Smooth muscle cell (in vitro differentiated cells): Measurements from ENCODE around the gene GPR137B. TPM values are rescaled to one million over a fixed set of nuclear protein-coding genes. Genes with fewer than 3 reads are reported as not detected.

Experiments
- DNase-seq: peaks from one replicate; lab custom pipeline; 2025; ENCODE audit not compliant: unreplicated experiment; lab: John Stamatoyannopoulos, UW
- H2AFZ ChIP-seq: fragments of 200-600 bp; sonication (generic); 2 replicates; pipeline ENCODE4 v1.6.0; 2016; ENCODE audit warnings: antibody characterized with exemption, low read depth, mild to moderate bottlenecking
- H3F3A ChIP-seq: fragments of 200-600 bp; sonication (generic); 2 replicates; pipeline ENCODE4 v1.6.0; 2017; ENCODE audit warnings: antibody characterized with exemption, low read depth
- H3K27ac ChIP-seq: fragments of 200-600 bp; sonication (generic); 2 replicates; pipeline ENCODE4 v1.5.1; 2016; ENCODE audit warnings: low read depth, mild to moderate bottlenecking
- H3K27me3 ChIP-seq: fragments of 200-600 bp; sonication (generic); 2 replicates; pipeline ENCODE4 v1.6.1; 2016; ENCODE audit warnings: low read depth, mild to moderate bottlenecking
- H3K36me3 ChIP-seq: fragments of 200-600 bp; sonication (generic); 2 replicates; pipeline ENCODE4 v1.5.1; 2016; ENCODE audit warnings: low read depth
- H3K4me1 ChIP-seq: fragments of 200-600 bp; sonication (generic); 2 replicates; pipeline ENCODE4 v1.5.1; 2016; ENCODE audit warnings: low read depth
- H3K4me2 ChIP-seq: fragments of 200-600 bp; sonication (generic); 2 replicates; pipeline ENCODE4 v1.6.0; 2016; ENCODE audit warnings: mild to moderate bottlenecking
- H3K4me3 ChIP-seq: fragments of 200-600 bp; sonication (generic); 2 replicates; pipeline ENCODE4 v1.5.1; 2016; ENCODE audit warnings: mild to moderate bottlenecking
- H3K79me2 ChIP-seq: fragments of 200-600 bp; sonication (generic); 2 replicates; pipeline ENCODE4 v1.6.0; 2016; ENCODE audit warnings: low read depth, mild to moderate bottlenecking
- H3K9ac ChIP-seq: fragments of 200-600 bp; sonication (generic); 2 replicates; pipeline ENCODE4 v1.6.0; 2016; ENCODE audit warnings: low read depth
- H3K9me3 ChIP-seq: fragments of 200-600 bp; sonication (generic); replicated peaks from 2 replicates; pipeline ENCODE4 v1.5.1; 2016; ENCODE audit warnings: low read depth
- H4K20me1 ChIP-seq: fragments of 200-600 bp; sonication (generic); 2 replicates; pipeline ENCODE4 v1.6.0; 2016; ENCODE audit warnings: low read depth
- CTCF ChIP-seq: fragments of 200-600 bp; sonication (generic); IDR thresholded peaks from 2 replicates; pipeline ENCODE4 v1.5.1; 2017; ENCODE audit warnings: borderline replicate concordance, mild to moderate bottlenecking, antibody characterized with exemption; ENCODE audit not compliant: insufficient read depth, poor library complexity, severe bottlenecking
- WGBS: methylation state at CpG from one replicate; pipeline ENCODE4 v1.1.7; 2016; ENCODE audit warnings: low lambda C conversion rate; 5-methylcytosine and 5-hydroxymethylcytosine counted together
- polyA plus RNA-seq: library from polyadenylated mRNA; unstranded; fragments of >200 nt; fragmentation: Nextera tagmentation; extraction: Ambion mirVana; gene quantifications from 2 replicates; pipeline ENCODE4 v1.2.1, GENCODE V29; 2016
- total RNA-seq: library from RNA; depleted of rRNA; stranded (reverse); fragments of >200 nt; gene quantifications from 2 replicates; pipeline ENCODE4 v1.2.3, GENCODE V29; 2014

Gene GPR137B
- total and polyA plus RNA-seq, 2 experiments from 2014 or later, result 16.2 to 17.7 TPM

DNA sequence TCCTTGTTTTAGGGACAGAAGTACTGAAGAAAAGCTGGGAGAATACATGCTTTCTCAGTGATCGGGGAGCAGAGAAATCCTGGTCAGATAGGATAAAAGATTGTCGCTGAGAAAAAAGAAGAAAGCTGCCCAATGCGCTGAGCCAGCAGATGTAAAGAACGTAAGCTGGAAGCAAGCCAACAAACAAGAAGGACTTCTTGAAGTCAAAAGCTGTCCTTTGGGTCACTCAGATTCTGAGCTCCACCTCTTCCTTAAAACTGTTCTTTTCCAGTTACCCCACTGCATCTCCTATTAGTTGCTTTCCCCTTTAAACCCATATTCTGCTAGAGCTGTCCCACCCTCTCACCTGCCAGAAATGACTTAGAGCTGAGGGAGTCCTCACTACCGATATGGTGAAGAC is 64.8 kb downstream of the GPR137B start:
- Histone ChIP-seq H3K36me3 (no peaks in the 10 kb centered on the region), H3K79me2 (no peaks in the 10 kb centered on the region), H2AFZ (no peak overlapping the region), H3K9ac (no peak overlapping the region), H3K4me1 (peaks cover 18% of the 10 kb centered on the region), H3F3A (no peaks in the 10 kb centered on the region), H3K9me3 (peaks cover 5% of the 10 kb centered on the region), H3K27ac (no peak overlapping the region), H3K4me2 (no peak overlapping the region), H3K27me3 (no peaks in the 10 kb centered on the region), H4K20me1 (no peaks in the 10 kb centered on the region), H3K4me3 (no peak overlapping the region)
- 63% methylated on average over 5 of the region's 5 CpGs for WGBS
- TF ChIP-seq CTCF, result no peak
- no peak for DNase-seq

DNA sequence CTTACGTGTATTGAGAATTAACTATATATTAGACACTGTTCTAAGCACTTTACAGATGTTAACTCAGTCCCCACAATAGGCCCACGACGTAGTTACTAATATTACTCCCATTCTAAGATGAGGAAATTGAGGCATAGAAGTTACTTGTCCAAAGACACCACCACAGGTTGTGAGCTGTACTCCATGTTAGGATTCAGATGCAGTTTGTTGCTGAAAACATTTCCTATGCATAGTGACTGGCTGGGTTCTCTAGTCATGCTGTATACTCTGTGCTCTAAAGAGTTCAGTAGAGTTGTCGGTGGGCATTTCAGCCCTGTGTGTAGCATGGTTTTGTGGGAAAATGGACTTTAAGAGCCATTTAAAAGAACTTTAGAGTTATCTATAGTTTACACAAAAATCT is 65.2 kb downstream of the GPR137B start:
- peaks cover 5% of the 10 kb centered on the region for H3K9me3 ChIP-seq
- H3K4me1 ChIP-seq, result peaks cover 18% of the 10 kb centered on the region
- H3K27me3 ChIP-seq, result no peaks in the 10 kb centered on the region
- no peaks in the 10 kb centered on the region for H4K20me1 ChIP-seq
- H3K4me3 ChIP-seq, result no peak overlapping the region
- no peak overlapping the region for H3K27ac ChIP-seq
- TF ChIP-seq CTCF, result no peak
- H3K4me2 ChIP-seq, result no peak overlapping the region
- 97% methylated on average over 4 of the region's 4 CpGs for WGBS
- H2AFZ ChIP-seq, result no peak overlapping the region
- no peaks in the 10 kb centered on the region for H3K79me2 ChIP-seq
- H3F3A ChIP-seq, result no peaks in the 10 kb centered on the region
- no peak for DNase-seq
- H3K36me3 ChIP-seq, result no peaks in the 10 kb centered on the region
- no peak overlapping the region for H3K9ac ChIP-seq

DNA sequence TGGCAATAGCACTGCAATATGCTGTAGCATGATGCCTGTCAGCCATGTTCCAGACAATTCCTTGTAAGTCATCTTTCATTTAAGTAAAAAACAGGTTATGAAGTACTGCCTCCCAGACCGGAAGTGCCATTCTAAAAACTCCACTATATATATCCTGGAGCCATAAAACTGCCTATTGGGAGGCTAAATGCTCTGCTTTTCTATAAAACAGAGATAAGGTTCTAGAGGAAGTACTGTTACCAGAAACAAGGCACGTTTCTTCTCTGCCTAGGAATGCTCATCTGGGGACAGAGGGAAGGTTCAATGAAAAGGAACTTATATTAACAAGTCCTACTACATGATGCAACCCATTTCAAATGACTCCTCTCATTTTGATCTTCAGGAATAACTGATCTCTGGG is 66.8 kb downstream of the GPR137B start:
- no peak overlapping the region for H3K9ac ChIP-seq
- H2AFZ ChIP-seq, result no peak overlapping the region
- H4K20me1 ChIP-seq, result no peaks in the 10 kb centered on the region
- no peak for DNase-seq
- 34% methylated on average over 2 of the region's 2 CpGs for WGBS
- H3K9me3 ChIP-seq, result no peaks in the 10 kb centered on the region
- no peak overlapping the region for H3K4me3 ChIP-seq
- TF ChIP-seq CTCF, result no peak
- H3K4me1 ChIP-seq, result peaks cover 14% of the 10 kb centered on the region
- H3K79me2 ChIP-seq, result no peaks in the 10 kb centered on the region
- H3K27me3 ChIP-seq, result no peaks in the 10 kb centered on the region
- H3F3A ChIP-seq, result no peaks in the 10 kb centered on the region
- no peaks in the 10 kb centered on the region for H3K36me3 ChIP-seq
- H3K27ac ChIP-seq, result no peak overlapping the region
- no peak overlapping the region for H3K4me2 ChIP-seq

GRCh38 chr1:236209713-236210112 is 67.4 kb downstream of the GPR137B start:
- no peaks in the 10 kb centered on the region for H4K20me1 ChIP-seq
- no peak overlapping the region for H2AFZ ChIP-seq
- no peaks in the 10 kb centered on the region for H3F3A ChIP-seq
- no peaks in the 10 kb centered on the region for H3K36me3 ChIP-seq
- no peaks in the 10 kb centered on the region for H3K9me3 ChIP-seq
- TF ChIP-seq CTCF, result no peak
- H3K79me2 ChIP-seq, result no peaks in the 10 kb centered on the region
- H3K27ac ChIP-seq, result no peak overlapping the region
- no peak for DNase-seq
- no peak overlapping the region for H3K9ac ChIP-seq
- H3K27me3 ChIP-seq, result no peaks in the 10 kb centered on the region
- peaks cover 10% of the 10 kb centered on the region for H3K4me1 ChIP-seq
- no peak overlapping the region for H3K4me2 ChIP-seq
- H3K4me3 ChIP-seq, result no peak overlapping the region
